HG03575 (cell line): Measurements from ENCODE around the gene APC2.
"Not testable (repeated sequence)": the region's sequence is repeated elsewhere in the genome, so short reads cannot be mapped to it uniquely, and the experiment has no call there.

Experiments
- ATAC-seq: cut with Tn5 transposase; IDR thresholded peaks from one replicate; pipeline ENCODE4 v1.9.1; 2021; ENCODE audit not compliant: unreplicated experiment, insufficient number of reproducible peaks, low FRiP score; ENCODE audit errors: extremely low read depth

APC2 gene

GRCh38 chr19:1412995-1413800 is 36.7 kb upstream of the APC2 start:
- ATAC-seq = no peak

- ATAC-seq = no peak
Measured at GRCh38 chr19:1416014-1416841, 33.7 kb upstream of the APC2 start.

GRCh38 chr19:1417145-1417544 is 32.8 kb upstream of the APC2 start:
- no peak for ATAC-seq

- no peak for ATAC-seq
Measured at GRCh38 chr19:1417681-1418495, 32.0 kb upstream of the APC2 start.

- ATAC-seq = no peak
Measured at GRCh38 chr19:1418496-1418775, 31.5 kb upstream of the APC2 start.

GRCh38 chr19:1418951-1419738 is 30.8 kb upstream of the APC2 start:
- no peak for ATAC-seq

- not testable (repeated sequence) for ATAC-seq
Measured at GRCh38 chr19:1420085-1420484, 29.8 kb upstream of the APC2 start.

GRCh38 chr19:1420590-1420989 is 29.3 kb upstream of the APC2 start:
- no peak for ATAC-seq

- no peak for ATAC-seq
Measured at GRCh38 chr19:1421218-1421957, 28.5 kb upstream of the APC2 start.

GRCh38 chr19:1421958-1422305 is 28.0 kb upstream of the APC2 start:
- no peak for ATAC-seq

GRCh38 chr19:1422360-1422759 is 27.6 kb upstream of the APC2 start:
- ATAC-seq = no peak

- ATAC-seq = no peak
Measured at GRCh38 chr19:1422943-1423342, 27.0 kb upstream of the APC2 start.

- no peak for ATAC-seq
Measured at GRCh38 chr19:1423436-1424191, 26.3 kb upstream of the APC2 start.

GRCh38 chr19:1424192-1424955 is 25.5 kb upstream of the APC2 start:
- no peak for ATAC-seq

- no peak for ATAC-seq
Measured at GRCh38 chr19:1425102-1425837, 24.7 kb upstream of the APC2 start.

GRCh38 chr19:1425902-1426301 is 24.0 kb upstream of the APC2 start:
- ATAC-seq = no peak
